OCI-LY3 (cell line): ENCODE measurements around the gene NBPF1.
"Not testable (repeated sequence)": the region's sequence is repeated elsewhere in the genome, so short reads cannot be mapped to it uniquely, and the experiment has no call there.

Experiments
- EZH2phosphoT487 ChIP-seq: fragments of 200-600 bp; shearing (Covaris generic); IDR thresholded peaks from 2 replicates; pipeline ENCODE4 v1.6.1; 2018; ENCODE audit warnings: antibody characterized with exemption, mixed run types, low read depth
- TF ChIP-seq, protein P1 (sequence below): fragments of 200-600, 300-600 bp; sonication (generic); IDR thresholded peaks from 2 replicates; pipeline ENCODE4 v1.5.1; 2014; ENCODE audit warnings: antibody characterized with exemption, low read length, low read depth

DNA sequence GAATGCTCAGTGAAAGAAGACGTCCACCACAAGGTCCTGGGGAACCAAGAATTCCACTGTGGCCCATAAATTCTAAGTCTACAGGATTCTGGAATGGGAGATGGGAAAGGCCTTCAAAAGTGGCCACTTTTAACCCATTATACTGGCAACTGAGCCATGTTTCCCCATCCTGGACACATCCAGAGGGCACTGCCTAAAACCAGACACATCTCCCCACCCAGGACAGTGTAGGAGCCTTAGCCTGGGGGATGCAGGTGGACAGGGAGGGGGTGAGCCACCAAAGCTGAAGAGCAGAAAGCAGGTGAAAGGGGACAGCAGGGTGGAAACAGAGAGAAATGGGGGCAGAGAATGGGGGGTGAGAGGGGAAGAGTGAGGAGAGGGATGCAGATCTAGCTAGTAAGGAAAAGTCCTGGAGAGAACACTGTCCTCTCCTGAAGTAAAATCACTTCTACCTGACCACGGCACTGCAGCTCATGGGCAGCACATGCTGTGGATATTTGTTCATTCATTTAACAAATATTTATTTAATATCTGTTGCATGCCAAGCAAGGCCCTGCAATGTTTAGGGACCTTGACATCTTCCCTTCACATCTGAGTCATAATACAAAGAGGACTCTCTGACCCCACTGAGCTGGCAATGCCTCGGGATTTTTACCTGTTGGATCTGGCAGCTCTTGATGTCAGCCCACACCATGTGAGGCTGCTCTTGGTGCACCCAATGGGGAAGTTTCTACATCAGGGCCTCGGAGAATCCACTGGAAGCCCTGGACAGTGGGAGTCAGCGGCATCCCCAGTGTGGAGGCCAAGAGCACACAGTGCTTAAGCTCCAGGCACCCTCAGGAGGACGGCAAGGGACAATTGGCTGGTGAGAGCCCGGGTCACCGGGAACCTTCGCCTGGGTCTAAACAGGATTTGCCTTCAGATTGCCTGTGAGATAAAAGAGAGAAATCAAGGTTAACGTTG, 5.2 kb downstream of the NBPF1 start:
- not testable (repeated sequence) for TF ChIP-seq EZH2phosphoT487
- TF ChIP-seq, protein P1, sequence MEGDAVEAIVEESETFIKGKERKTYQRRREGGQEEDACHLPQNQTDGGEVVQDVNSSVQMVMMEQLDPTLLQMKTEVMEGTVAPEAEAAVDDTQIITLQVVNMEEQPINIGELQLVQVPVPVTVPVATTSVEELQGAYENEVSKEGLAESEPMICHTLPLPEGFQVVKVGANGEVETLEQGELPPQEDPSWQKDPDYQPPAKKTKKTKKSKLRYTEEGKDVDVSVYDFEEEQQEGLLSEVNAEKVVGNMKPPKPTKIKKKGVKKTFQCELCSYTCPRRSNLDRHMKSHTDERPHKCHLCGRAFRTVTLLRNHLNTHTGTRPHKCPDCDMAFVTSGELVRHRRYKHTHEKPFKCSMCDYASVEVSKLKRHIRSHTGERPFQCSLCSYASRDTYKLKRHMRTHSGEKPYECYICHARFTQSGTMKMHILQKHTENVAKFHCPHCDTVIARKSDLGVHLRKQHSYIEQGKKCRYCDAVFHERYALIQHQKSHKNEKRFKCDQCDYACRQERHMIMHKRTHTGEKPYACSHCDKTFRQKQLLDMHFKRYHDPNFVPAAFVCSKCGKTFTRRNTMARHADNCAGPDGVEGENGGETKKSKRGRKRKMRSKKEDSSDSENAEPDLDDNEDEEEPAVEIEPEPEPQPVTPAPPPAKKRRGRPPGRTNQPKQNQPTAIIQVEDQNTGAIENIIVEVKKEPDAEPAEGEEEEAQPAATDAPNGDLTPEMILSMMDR: not testable (repeated sequence)
